Esophagus muscularis mucosa (tissue), 3 donors: ENCODE data around the gene ZBTB34.
"Not testable (repeated sequence)": the region's sequence is repeated elsewhere in the genome, so short reads cannot be mapped to it uniquely, and the experiment has no call there.

Experiments
- CTCF ChIP-seq, 3 experiments: fragments of 200-600 bp in 2 of 3; fragments of 450-650 bp in 1 of 3; sonication (generic) in 2 of 3; IDR thresholded peaks; one replicate each; pipeline ENCODE4 v1.5.1; 2017 to 2019; ENCODE audit warnings: antibody characterized with exemption in 3 of 3, mild to moderate bottlenecking in 2 of 3, moderate library complexity in 1 of 3
- POLR2A ChIP-seq: fragments of 450-650 bp; IDR thresholded peaks from one replicate; pipeline ENCODE4 v1.6.1; 2017; ENCODE audit warnings: antibody characterized with exemption, moderate library complexity, mild to moderate bottlenecking, low read depth
- POLR2AphosphoS5 ChIP-seq, 2 donors: sonication (generic); formaldehyde crosslinking; IDR thresholded peaks; one replicate each; pipeline ENCODE4 v1.6.1; 2017; ENCODE audit warnings: antibody characterized with exemption in 2 of 2

GRCh38 chr9:126817615-126818014, 42.8 kb upstream of the ZBTB34 start:
- not testable (repeated sequence) for TF ChIP-seq POLR2A; POLR2AphosphoS5 (IDR thresholded peaks at IDR 0.05); CTCF (IDR thresholded peaks at IDR 0.05)
